GM23338 (cell line): ENCODE measurements around the gene RPL22. TPM values are rescaled to one million over a fixed set of nuclear protein-coding genes. Genes with fewer than 3 reads are reported as not detected.

Experiments
- ATAC-seq: fragments of 200-7000 bp; cut with Tn5 transposase; 3 replicates; pipeline ENCODE4 v1.9.1; 2020
- DNase-seq: peaks from one replicate; pipeline ENCODE4 v3.0.0-alpha.2; 2015; ENCODE audit warnings: low spot score
- H2AFZ ChIP-seq: fragments of 200-600 bp; sonication (generic); 2 replicates; pipeline ENCODE4 v1.8.0; 2016; ENCODE audit warnings: antibody characterized with exemption, mild to moderate bottlenecking, moderate library complexity
- H3F3A ChIP-seq: fragments of 200-600 bp; sonication (generic); replicated peaks from 2 replicates; pipeline ENCODE4 v1.8.0; 2017; ENCODE audit warnings: antibody characterized with exemption, mixed run types, low read depth
- H3K27ac ChIP-seq: fragments of 200-600 bp; sonication (generic); 2 replicates; pipeline ENCODE4 v1.6.1; 2016; ENCODE audit warnings: low read depth
- H3K27me3 ChIP-seq: fragments of 200-600 bp; sonication (generic); 2 replicates; pipeline ENCODE4 v1.8.0; 2016; ENCODE audit warnings: mild to moderate bottlenecking, mixed run types, moderate library complexity; ENCODE audit not compliant: insufficient read depth
- H3K36me3 ChIP-seq: fragments of 200-600 bp; sonication (generic); 2 replicates; pipeline ENCODE4 v1.8.0; 2016; ENCODE audit warnings: mild to moderate bottlenecking; ENCODE audit not compliant: insufficient read depth
- H3K4me1 ChIP-seq: fragments of 200-600 bp; sonication (generic); 2 replicates; pipeline ENCODE4 v1.8.0; 2016; ENCODE audit warnings: mild to moderate bottlenecking, moderate library complexity; ENCODE audit not compliant: insufficient read depth
- H3K4me2 ChIP-seq: fragments of 200-600 bp; sonication (generic); 2 replicates; pipeline ENCODE4 v1.7.1; 2017; ENCODE audit warnings: mixed run types
- H3K4me3 ChIP-seq: fragments of 200-600 bp; sonication (generic); 2 replicates; pipeline ENCODE4 v1.6.1; 2016; ENCODE audit warnings: mixed run types
- H3K79me2 ChIP-seq: fragments of 200-600 bp; sonication (generic); replicated peaks from 2 replicates; pipeline ENCODE4 v1.8.0; 2017; ENCODE audit warnings: mild to moderate bottlenecking; ENCODE audit not compliant: insufficient read depth
- H3K9me2 ChIP-seq: fragments of 200-600 bp; sonication (generic); 2 replicates; pipeline ENCODE4 v1.8.0; 2017; ENCODE audit not compliant: insufficient read depth
- H4K20me1 ChIP-seq: fragments of 200-600 bp; sonication (generic); replicated peaks from 2 replicates; pipeline ENCODE4 v1.8.0; 2017; ENCODE audit warnings: mild to moderate bottlenecking; ENCODE audit not compliant: insufficient read depth
- H3K27ac Mint-ChIP-seq: 2 replicates; pipeline ENCODE4 v1.8.0; 2020; ENCODE audit warnings: inconsistent platforms, mild to moderate bottlenecking, moderate library complexity, mixed read lengths
- H3K27me3 Mint-ChIP-seq: 3 replicates; pipeline ENCODE4 v1.8.0; 2022; ENCODE audit warnings: low read depth, mild to moderate bottlenecking, moderate library complexity, mixed read lengths, inconsistent platforms; ENCODE audit not compliant: insufficient read depth, poor library complexity
- H3K36me3 Mint-ChIP-seq: 3 replicates; pipeline ENCODE4 v1.8.0; 2021; ENCODE audit warnings: low read depth, mild to moderate bottlenecking, inconsistent platforms, moderate library complexity, mixed read lengths
- H3K4me1 Mint-ChIP-seq: 3 replicates; pipeline ENCODE4 v1.8.0; 2020; ENCODE audit warnings: mild to moderate bottlenecking, inconsistent platforms, mixed read lengths
- H3K4me3 Mint-ChIP-seq: 3 replicates; pipeline ENCODE4 v1.8.0; 2021; ENCODE audit warnings: moderate library complexity, mild to moderate bottlenecking, inconsistent platforms, mixed read lengths
- H3K9me3 Mint-ChIP-seq: 3 replicates; pipeline ENCODE4 v1.8.0; 2020; ENCODE audit warnings: moderate library complexity, mild to moderate bottlenecking, inconsistent platforms, mixed read lengths
- POLR2AphosphoS5 ChIP-seq: IDR thresholded peaks from 2 replicates; pipeline ENCODE4 v1.6.1; 2016; ENCODE audit warnings: antibody characterized with exemption, low read depth
- ZNF114 ChIP-seq: fragments of 250-450 bp; sonication (Bioruptor Pico); IDR thresholded peaks from 2 replicates; pipeline ENCODE4 v1.5.0; 2020; ENCODE audit warnings: mild to moderate bottlenecking, moderate library complexity
- ZNF331 ChIP-seq: fragments of 250-450 bp; sonication (Bioruptor Pico); IDR thresholded peaks from 2 replicates; pipeline ENCODE4 v1.5.0; 2020; ENCODE audit warnings: low read depth, mild to moderate bottlenecking, moderate library complexity
- polyA plus RNA-seq: library from polyadenylated mRNA; unstranded; fragments of >200 nt; fragmentation: Nextera tagmentation; extraction: Ambion mirVana; gene quantifications from 2 replicates; pipeline ENCODE4 v1.2.1, GENCODE V29; 2016
- total RNA-seq: library from RNA; depleted of rRNA; stranded (reverse); fragments of >200 nt; shearing (Covaris generic); gene quantifications from 2 replicates; pipeline ENCODE4 v1.2.3, GENCODE V29; 2014
- TF ChIP-seq, protein P1 (sequence below): fragments of 250-450 bp; sonication (Bioruptor Pico); IDR thresholded peaks from 2 replicates; pipeline ENCODE4 v1.5.0; 2020; ENCODE audit warnings: mild to moderate bottlenecking, moderate library complexity

Gene RPL22
- total and polyA plus RNA-seq, 2 experiments from 2014 or later: 145 to 818 TPM

DNA sequence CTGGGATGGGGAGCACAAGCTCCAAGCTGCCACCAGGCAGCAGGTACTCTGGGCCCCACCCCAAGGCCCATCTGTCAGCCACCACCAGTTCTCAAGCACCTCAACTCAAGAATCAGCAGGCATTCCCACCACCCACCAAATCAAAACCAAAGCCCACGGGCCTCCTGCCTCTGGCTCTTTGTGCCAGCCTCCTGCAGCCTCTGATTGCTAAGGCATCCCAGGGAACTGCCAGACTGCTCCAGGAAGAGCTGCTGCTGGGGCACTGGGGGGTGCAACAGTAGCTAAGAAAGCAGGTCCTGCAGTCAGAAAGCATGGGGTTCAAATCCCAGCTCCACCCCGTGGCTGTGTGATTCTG is 54.0 kb downstream of the RPL22 start:
- Mint-ChIP-seq H3K9me3 (no peaks in the 10 kb centered on the region), H3K4me1 (peaks cover 5% of the 10 kb centered on the region; the same call in 2 of the 3 replicates), H3K27ac (no peak overlapping the region), H3K36me3 (no peaks in the 10 kb centered on the region), H3K4me3 (no peak overlapping the region), H3K27me3 (peaks cover 12% of the 10 kb centered on the region)
- TF ChIP-seq POLR2AphosphoS5 (no peak), ZNF114 (CRISPR knock-in tag) (no peak), ZNF331 (CRISPR knock-in tag) (no peak)
- TF ChIP-seq, protein P1, sequence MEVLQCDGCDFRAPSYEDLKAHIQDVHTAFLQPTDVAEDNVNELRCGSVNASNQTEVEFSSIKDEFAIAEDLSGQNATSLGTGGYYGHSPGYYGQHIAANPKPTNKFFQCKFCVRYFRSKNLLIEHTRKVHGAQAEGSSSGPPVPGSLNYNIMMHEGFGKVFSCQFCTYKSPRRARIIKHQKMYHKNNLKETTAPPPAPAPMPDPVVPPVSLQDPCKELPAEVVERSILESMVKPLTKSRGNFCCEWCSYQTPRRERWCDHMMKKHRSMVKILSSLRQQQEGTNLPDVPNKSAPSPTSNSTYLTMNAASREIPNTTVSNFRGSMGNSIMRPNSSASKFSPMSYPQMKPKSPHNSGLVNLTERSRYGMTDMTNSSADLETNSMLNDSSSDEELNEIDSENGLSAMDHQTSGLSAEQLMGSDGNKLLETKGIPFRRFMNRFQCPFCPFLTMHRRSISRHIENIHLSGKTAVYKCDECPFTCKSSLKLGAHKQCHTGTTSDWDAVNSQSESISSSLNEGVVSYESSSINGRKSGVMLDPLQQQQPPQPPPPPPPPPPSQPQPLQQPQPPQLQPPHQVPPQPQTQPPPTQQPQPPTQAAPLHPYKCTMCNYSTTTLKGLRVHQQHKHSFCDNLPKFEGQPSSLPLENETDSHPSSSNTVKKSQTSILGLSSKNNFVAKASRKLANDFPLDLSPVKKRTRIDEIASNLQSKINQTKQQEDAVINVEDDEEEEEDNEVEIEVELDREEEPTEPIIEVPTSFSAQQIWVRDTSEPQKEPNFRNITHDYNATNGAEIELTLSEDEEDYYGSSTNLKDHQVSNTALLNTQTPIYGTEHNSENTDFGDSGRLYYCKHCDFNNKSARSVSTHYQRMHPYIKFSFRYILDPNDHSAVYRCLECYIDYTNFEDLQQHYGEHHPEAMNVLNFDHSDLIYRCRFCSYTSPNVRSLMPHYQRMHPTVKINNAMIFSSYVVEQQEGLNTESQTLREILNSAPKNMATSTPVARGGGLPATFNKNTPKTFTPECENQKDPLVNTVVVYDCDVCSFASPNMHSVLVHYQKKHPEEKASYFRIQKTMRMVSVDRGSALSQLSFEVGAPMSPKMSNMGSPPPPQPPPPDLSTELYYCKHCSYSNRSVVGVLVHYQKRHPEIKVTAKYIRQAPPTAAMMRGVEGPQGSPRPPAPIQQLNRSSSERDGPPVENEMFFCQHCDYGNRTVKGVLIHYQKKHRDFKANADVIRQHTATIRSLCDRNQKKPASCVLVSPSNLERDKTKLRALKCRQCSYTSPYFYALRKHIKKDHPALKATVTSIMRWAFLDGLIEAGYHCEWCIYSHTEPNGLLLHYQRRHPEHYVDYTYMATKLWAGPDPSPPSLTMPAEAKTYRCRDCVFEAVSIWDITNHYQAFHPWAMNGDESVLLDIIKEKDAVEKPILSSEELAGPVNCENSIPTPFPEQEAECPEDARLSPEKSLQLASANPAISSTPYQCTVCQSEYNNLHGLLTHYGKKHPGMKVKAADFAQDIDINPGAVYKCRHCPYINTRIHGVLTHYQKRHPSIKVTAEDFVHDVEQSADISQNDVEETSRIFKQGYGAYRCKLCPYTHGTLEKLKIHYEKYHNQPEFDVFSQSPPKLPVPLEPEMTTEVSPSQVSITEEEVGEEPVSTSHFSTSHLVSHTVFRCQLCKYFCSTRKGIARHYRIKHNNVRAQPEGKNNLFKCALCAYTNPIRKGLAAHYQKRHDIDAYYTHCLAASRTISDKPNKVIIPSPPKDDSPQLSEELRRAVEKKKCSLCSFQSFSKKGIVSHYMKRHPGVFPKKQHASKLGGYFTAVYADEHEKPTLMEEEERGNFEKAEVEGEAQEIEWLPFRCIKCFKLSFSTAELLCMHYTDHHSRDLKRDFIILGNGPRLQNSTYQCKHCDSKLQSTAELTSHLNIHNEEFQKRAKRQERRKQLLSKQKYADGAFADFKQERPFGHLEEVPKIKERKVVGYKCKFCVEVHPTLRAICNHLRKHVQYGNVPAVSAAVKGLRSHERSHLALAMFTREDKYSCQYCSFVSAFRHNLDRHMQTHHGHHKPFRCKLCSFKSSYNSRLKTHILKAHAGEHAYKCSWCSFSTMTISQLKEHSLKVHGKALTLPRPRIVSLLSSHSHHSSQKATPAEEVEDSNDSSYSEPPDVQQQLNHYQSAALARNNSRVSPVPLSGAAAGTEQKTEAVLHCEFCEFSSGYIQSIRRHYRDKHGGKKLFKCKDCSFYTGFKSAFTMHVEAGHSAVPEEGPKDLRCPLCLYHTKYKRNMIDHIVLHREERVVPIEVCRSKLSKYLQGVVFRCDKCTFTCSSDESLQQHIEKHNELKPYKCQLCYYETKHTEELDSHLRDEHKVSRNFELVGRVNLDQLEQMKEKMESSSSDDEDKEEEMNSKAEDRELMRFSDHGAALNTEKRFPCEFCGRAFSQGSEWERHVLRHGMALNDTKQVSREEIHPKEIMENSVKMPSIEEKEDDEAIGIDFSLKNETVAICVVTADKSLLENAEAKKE: no peak
- no peaks in the 10 kb centered on the region for H4K20me1 ChIP-seq
- H3K4me1 ChIP-seq: no peaks in the 10 kb centered on the region
- H3K27ac ChIP-seq: no peak overlapping the region
- no peak for ATAC-seq
- no peaks in the 10 kb centered on the region for H3K79me2 ChIP-seq
- H3F3A ChIP-seq: 0 out of 2 replicates have a peak, but pooled peaks cover 2% of the 10 kb centered on the region
- DNase-seq: no peak
- no peak overlapping the region for H3K4me3 ChIP-seq
- H3K36me3 ChIP-seq: no peaks in the 10 kb centered on the region
- H3K27me3 ChIP-seq: peaks cover 24% of the 10 kb centered on the region
- peaks cover 12% of the 10 kb centered on the region for H3K9me2 ChIP-seq
- H3K4me2 ChIP-seq: no peak overlapping the region
- H2AFZ ChIP-seq: no peak overlapping the region

DNA sequence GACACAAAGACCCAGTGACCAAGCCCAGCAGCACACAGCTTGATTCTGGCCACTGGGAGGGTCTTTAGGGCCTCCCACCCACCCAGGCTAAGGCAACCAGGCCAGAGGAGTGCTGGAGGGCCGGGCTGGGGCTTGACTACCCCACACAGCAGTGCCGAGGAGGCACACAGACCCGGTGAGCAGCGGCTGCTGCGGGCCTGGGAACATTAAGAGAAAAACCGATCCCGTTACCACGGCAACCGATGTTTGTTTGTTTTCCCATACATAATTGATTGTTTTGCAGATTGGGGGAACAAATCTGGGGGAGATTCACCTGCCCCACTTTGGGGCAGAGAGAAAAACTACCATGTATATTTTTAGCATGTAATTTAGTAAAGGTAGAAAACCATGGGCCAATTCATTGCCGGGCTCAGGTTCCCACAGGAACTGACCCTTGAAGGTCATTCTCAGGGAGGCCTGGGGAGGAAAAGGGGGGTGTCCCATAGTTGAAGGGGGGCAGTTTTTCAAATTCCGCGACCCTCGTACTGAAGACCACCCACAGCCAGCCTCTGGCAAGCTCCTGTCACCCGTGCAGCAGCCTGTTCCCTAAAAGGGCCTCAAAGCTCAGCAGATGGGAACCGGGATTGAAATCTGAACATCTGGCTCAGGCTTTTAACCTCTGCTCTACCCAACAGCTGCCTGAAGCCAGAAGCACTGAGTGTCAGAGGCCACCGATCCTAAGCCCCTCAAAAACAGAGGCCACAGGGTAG is 54.6 kb downstream of the RPL22 start:
- Histone ChIP-seq H3K9me2 (peaks cover 6% of the 10 kb centered on the region), H2AFZ (no peak overlapping the region), H3K4me3 (no peak overlapping the region), H3F3A (0 out of 2 replicates have a peak, but pooled peaks cover 2% of the 10 kb centered on the region), H4K20me1 (no peaks in the 10 kb centered on the region), H3K36me3 (no peaks in the 10 kb centered on the region), H3K27me3 (peaks cover 22% of the 10 kb centered on the region), H3K4me2 (no peak overlapping the region), H3K27ac (no peak overlapping the region), H3K79me2 (no peaks in the 10 kb centered on the region), H3K4me1 (no peaks in the 10 kb centered on the region)
- Mint-ChIP-seq H3K4me3 (no peak overlapping the region), H3K4me1 (peaks cover 5% of the 10 kb centered on the region; the same call in 2 of the 3 replicates), H3K27ac (no peak overlapping the region), H3K36me3 (no peaks in the 10 kb centered on the region), H3K27me3 (peaks cover 12% of the 10 kb centered on the region), H3K9me3 (no peaks in the 10 kb centered on the region)
- ATAC-seq: peak; percentile 8; the same call in 1 of the 3 replicates
- TF ChIP-seq ZNF114 (CRISPR knock-in tag): no peak
- DNase-seq: peak; percentile 74
